Measurements from ENCODE around the gene RYR1.

DNA sequence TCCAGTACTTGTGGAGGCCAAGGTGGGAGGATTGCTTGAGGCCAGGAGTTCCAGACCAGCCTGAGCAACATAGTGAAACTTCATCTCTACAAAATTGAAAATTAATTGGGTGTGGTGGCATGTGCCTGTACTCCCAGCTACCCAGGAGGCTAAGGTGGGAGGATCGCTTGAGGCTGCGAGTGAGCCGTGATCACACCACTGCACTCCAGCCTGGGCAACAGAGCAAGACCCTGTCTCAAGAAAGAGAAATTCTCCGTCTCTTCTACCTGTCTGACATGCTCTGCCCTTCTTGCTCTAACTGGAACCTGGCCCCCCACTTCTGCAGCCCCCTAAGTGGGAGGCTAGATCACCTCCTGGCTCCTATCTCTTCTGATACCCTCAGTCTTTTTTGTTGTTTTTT is 192.9 kb downstream of the RYR1 start:
- TF ChIP-seq CTCF (IDR thresholded peaks at IDR 0.05; ENCODE audit: low read depth, low read length) (no peak), POLR2A (IDR thresholded peaks at IDR 0.05; ENCODE audit: extremely low read depth, insufficient read length) (no peak)
